D721Med (cell line): ENCODE data around the gene KATNAL1.

Source experiments
- DNase-seq: peaks from one replicate; pipeline ENCODE4 v3.0.0; 2011; ENCODE audit warnings: low spot score; ENCODE audit not compliant: insufficient read length
- FAIRE-seq: peaks from 2 replicates; lab custom pipeline; 2011; peaks lifted over from hg19 to GRCh38; lab: Jason Lieb, UNC
- CTCF ChIP-seq: IDR thresholded peaks from 2 replicates; pipeline ENCODE4 v1.5.1; 2012; ENCODE audit warnings: mild to moderate bottlenecking, control low read depth; ENCODE audit not compliant: insufficient read depth; ENCODE audit errors: missing control alignments

KATNAL1 gene

DNA sequence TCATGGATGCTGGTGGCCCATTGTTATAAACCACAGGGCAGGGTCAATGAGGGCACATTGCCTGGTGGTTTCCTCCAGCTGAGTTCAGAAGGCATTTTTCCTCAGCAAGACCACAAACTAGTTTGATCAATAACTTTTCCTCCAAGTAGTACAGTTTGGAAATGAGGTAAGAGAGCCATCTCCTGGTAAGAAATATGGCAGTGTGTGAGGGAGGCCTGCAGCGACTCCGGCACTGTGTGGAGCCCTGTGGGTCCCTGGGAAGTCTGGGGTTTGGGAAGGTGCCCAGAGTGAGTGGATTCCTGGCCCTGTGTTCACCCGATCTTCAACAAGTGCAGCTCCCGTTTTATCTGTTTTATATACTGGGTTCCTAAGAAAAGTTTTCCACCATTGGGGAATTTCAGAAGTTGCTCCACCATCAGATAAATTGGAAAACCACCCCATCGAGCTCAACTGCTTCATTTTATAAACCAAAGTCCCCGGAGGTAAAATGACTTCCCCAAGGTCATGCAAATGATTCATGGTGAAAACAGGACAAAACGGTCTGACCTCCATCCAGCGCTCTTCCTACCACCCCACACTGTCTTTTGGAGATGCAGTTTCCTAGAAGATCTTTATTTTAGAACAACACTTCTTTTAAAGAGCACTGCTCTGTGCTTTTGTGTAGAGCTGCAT lies 148.4 kb downstream of the KATNAL1 start:
- peak; percentile 15 for TF ChIP-seq CTCF
- FAIRE-seq (no peak), DNase-seq (no peak)

DNA sequence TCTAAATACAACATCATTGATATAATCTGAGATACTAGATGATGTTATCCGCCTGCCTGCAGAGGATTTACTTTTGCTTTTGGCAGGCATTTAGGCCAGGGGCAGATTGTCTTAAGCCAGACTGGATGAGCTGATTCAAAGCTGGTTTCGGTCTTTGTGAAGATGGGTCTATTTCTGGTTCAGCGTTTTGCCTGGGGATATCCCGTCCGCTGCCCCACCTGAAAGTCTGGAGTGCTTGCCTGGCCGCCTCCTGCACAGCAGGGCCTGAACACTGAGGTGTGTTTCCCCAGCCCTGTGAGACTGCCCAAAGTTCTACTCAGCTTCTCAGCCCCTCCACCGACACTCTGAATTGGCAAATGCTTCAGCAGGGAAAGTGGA lies 149.7 kb downstream of the KATNAL1 start:
- DNase-seq (no peak), FAIRE-seq (no peak)
- TF ChIP-seq CTCF = no peak

DNA sequence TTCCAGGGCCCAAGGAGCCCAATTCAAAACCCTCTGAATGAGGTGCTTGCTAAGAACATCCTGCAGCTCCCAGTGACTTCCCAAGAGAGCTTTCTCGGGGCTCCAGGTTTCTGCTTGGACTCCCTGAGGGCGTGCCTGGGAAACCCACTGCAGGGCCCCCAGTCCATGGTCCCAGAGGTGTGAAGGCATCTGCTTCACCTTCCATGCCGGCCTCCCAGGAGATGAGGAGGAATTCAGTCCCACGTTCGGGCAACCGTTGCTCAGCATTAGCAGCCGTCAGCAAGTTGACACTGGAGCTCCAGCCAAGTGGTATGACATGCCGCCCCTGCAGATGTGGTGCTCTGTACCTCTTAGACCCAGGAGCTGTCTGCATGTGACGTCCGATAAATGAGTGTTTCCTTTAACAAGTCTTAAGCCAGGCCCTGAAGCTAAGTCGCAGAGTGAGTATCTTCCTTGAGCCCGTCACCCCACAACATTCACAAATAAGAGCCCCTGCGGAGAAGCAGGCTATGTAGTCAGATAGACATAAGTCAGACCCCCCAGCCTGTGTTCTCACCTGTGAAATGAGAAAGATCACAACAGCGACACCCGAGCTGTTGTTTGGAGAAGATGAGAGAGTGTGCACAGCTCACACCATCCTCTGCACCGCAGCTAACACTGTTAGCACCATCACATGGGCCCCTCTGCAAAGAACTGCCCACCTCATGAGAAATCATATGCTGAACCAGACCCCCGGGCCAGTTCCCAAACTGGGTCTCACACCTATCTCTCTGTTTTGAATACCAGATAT lies 150.3 kb downstream of the KATNAL1 start:
- DNase-seq (no peak), FAIRE-seq (no peak)
- no peak for TF ChIP-seq CTCF

- TF ChIP-seq CTCF = no peak
- FAIRE-seq (no peak), DNase-seq (no peak)
These were observed 151.1 kb downstream of the KATNAL1 start for GRCh38 chr13:30156270-30156669.

DNA sequence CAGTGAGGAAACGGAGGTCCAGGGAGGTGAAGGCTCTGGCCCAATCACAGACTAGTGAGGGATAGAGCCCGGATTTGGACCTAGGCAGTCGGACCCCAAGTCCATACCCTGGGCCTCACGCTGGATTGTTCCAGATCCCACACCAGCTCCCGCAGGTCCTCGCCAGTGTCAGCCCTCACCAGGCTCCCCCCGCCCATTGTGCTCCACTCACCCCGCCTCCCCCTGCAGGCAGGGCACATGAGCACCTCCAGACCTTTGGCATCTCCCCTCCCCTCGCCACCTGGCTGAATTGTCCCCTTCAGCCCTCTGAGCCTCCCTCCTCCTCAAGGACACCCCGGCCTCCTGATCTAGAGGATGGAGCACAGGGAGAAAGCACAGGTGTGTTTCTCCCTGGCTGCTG lies 152.4 kb downstream of the KATNAL1 start:
- FAIRE-seq (no peak), DNase-seq (no peak)
- TF ChIP-seq CTCF = no peak

DNA sequence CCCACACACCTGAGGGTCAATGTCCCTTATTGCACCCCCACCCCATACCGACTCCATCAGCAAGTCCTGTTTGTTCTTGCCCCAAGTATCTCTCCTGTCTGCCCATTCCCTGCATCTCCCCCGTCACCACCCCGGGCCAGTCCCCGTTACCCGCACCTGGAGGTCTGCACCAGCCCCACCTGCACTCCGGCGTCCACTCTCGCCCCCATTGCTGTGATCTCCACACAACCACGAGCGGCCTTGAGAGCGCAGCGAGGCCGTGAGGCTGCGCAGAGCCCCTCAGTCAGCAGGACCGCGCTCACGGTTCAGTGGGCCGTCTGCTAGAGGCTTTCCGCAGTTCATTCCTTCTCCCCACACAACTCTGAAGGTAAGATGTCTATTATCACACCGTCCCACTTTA lies 152.8 kb downstream of the KATNAL1 start:
- DNase-seq (no peak), FAIRE-seq (no peak)
- no peak for TF ChIP-seq CTCF
